Measurements from ENCODE around the gene SLC35F4.
A peak's percentile ranks its signal among the peaks of the same experiment; 100 is the strongest.
"Not testable (repeated sequence)": the region's sequence is repeated elsewhere in the genome, so short reads cannot be mapped to it uniquely, and the experiment has no call there.

SLC35F4 gene

GRCh38 chr14:57725399-57726077, 140.4 kb downstream of the SLC35F4 start:
- no peak for DNase-seq (ENCODE audit: low spot score)

GRCh38 chr14:57722141-57722540, 143.8 kb downstream of the SLC35F4 start:
- DNase-seq (ENCODE audit: low spot score): not testable (repeated sequence)

DNA sequence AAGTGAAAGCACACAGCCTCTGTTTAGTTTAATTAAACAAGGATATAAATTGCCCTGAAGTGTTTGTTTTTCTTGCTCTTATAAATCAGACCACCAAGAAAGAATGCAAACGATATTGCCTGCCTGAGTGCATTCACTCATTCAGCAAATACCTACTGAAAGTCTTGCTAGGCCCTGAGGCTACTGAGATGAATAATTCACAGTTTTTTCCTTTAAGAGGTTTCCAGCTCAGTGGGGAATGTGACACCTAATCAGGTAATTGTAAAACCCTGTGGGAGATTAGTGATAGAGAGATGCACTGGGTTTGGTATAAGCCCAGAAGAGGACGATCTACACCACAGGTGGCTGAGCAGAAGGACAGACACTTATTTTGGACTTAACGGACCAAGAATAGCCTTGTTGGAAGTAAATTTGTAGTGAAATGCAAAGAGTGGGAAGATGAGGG, 151.4 kb downstream of the SLC35F4 start:
- DNase-seq (ENCODE audit: low spot score): no peak

DNA sequence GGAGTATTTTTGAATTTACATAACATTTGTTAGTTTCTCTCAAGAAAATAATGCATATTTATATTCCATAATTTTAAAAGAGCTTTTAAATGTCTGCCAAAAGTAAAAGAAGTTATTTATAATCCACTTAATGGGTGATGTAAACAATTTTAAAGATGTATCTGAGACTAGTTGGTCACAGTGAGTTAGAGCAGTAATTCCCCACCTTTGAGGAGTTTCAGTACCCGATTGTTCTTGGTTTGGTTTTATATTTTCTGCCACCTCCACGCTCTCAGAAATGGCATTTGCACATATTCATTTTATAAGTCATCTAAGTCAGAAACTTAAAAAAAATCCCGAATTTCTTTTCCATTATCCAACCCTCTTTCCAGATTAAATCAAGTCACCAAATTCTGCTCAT, 153.2 kb downstream of the SLC35F4 start:
- no peak for DNase-seq (ENCODE audit: low spot score)

DNA sequence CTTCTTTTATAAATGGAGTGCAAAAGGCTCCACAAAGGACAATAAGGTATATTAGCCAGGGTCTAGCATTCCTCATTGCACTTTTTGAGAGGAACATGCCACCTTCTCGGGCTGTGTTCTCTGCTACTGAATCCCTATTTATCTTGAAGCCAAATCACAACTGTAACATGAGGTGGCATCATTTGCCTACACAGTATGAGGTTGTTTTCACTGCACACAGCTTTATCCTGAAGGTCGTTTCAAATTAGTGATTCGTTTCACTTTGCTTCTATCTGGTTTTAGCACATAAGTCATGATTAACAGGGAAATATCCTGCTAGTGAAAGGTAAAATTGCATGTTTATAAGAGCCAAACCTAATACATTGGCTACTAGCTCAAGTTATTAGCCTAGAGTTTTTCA, 153.8 kb downstream of the SLC35F4 start:
- no peak for DNase-seq (ENCODE audit: low spot score)

DNA sequence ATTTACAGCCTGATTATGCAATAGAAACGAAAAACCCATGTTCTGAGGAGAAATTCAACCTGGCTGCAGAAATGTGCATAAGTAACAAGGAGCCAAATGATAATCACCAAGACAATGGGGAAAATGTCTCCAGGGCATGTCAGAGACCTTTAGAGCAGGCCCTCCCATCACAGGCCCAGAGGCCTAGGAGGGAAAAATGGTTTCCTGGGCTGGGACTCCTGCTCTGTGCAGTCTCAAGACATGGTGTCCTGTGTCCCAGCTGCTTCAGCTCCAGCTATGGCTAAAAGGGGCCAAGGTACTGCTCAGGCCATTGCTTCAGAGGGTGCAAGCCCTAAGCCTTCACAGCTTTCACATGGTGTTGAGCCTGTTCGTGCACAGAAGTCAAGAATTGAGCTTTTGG, 156.0 kb downstream of the SLC35F4 start:
- DNase-seq (ENCODE audit: low spot score): no peak

DNA sequence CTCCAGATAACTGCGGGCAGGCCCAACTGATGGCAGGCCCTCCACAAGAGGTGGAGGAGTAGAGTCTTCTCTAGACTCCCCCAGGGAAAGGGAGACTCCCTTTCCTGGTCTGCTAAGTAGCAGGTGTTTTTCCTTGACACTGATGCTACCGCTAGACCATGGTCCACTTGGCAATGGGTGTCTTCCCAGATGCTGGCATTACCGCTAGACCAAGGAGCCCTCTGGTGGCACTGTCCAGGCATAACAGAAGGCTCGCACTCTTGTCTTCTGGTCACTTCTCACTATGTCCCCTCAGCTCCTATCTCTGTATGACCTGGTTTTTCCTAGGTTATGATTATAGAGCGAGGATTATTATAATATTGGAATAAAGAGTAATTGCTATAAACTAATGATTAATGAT, 156.8 kb downstream of the SLC35F4 start:
- not testable (repeated sequence) for DNase-seq (ENCODE audit: low spot score)

DNA sequence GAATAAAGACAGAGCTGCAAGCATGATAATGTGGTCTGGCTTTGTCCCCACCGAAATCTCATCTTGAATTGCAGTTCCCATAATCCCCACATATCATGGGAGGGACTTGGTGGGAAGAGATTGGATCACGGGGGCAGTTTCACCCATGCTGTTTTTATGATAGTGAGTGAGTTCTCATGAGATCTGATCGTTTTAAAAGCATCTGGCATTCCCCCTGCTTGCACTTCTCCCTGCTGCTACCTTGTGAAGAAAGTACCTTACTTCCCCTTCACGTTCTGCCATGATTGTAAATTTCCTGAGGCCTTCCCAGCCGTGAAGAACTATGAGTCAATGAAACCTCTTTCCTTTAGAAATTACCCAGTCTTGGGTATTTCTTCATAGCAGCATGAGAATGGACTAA, 158.7 kb downstream of the SLC35F4 start:
- DNase-seq (ENCODE audit: low spot score): no peak

DNA sequence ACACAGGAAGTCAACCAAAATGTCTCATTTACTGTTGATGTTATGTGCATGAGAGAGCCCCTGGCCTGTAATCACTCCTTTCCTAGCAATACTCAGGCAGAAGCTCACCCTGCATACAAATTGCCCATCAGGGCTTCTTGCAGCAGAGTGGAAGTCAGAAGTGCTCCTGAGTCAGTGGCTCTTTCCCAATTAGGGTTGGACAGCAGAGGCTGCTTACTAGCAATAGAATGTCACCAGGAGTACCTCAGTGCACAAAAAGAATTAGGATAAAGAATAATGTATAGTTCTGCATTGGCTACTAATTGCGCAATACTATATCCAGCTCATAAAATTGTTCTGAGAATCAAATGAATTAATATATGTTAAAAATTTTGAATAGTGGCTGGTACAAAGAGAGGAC, 161.1 kb downstream of the SLC35F4 start:
- no peak for DNase-seq (ENCODE audit: low spot score)

DNA sequence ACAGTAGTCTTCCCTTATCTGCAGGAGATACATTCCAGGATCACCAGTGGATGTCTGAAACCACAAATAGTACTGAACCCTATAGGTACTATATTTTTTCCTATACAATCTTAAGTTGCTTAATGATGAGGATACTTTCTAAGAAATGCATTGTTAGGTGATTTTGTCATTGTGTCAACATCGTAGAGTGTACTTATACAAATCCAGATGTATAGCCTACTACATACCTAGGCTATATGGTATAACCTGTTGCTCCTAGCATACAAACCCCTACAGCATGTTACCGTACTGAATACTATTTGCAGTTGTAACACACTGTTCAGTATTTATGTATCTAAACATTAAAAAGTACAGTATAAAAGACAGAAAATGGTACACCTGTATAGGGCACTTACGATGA, 165.9 kb downstream of the SLC35F4 start:
- DNase-seq (ENCODE audit: low spot score): no peak

DNA sequence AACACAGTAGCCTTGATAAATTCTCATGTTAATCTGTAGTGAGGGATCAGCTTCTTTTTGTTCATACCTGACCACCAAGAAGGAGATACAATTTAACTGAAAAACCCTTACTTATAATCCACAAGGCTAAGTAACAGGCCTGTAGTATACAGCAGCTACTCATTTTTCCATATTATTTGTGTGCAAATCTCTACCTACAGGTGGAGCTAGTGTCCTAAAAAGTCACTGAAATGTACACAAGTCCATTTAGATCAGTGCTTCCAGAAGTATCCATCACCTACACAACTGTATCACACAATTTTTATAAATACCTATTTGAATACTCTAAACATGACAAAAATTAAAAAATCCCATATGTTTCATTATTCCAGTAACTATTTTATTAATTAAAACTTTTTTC, 173.2 kb downstream of the SLC35F4 start:
- DNase-seq (ENCODE audit: low spot score): no peak

GRCh38 chr14:57687416-57687815, 178.5 kb downstream of the SLC35F4 start:
- DNase-seq (ENCODE audit: low spot score): no peak

- DNase-seq (ENCODE audit: low spot score): no peak
Observed at GRCh38 chr14:57686304-57686703, 179.6 kb downstream of the SLC35F4 start.

DNA sequence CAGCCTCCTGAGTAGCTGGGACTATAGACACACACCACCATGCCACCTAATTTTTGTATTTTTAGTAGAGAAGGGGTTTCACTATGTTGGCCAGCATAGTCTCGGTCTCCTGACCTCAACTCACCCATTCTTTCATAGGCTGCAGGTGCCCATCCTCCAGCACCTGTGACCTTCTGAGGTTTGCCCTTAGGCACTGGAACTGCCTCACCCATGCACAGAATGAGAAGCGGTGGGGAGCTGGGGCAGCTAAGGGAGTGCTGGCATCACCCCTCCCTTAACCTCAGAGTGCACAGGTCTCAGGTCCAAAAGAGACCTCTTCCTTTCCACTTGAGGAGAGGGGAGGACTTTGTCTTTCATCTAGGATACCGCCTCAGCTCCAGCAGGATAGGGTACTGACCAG, 194.9 kb downstream of the SLC35F4 start:
- no peak for DNase-seq (ENCODE audit: low spot score)

DNA sequence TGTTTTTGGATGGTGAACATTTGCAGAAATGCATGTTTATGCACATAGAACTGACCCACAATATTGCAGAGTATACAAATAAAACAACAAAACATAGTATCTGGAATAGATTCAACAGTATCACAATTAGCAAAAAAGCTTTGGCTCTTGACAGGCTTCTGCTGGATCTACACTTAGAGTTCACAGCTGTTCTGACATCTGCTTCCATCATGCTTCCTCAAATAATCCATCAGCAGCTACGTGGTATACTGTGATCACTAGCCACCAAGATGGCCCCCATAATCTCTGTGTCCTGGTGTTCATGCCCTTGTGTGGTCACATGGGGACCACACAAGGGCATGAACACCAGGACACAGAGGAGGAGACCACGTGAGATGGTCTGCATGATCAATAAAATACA, 205.7 kb downstream of the SLC35F4 start:
- no peak for DNase-seq (ENCODE audit: low spot score)

DNA sequence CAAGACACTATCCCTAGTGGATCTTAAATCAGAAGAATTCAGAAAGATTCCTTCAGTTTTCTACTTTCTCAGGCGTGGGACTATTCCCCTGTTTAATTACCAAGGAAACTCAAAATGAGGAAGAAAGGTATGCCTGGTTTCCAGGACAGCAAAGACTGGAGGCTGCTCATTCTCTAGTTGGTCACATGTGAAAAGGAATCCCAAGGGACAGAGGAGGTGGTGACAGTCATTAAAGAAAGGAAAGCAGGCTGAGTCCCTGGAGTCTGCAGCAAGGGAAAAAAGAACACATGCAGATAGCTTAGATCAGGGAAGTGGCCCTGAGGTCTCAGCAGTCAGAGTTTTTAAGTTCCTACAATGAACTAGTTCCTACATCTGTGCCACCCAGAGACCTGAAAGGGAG, 206.8 kb downstream of the SLC35F4 start:
- DNase-seq (ENCODE audit: low spot score): no peak

- no peak for DNase-seq (ENCODE audit: low spot score)
Observed at GRCh38 chr14:57657487-57657886, 208.4 kb downstream of the SLC35F4 start.

GRCh38 chr14:57656853-57657252, 209.0 kb downstream of the SLC35F4 start:
- DNase-seq (ENCODE audit: low spot score): no peak

- no peak for DNase-seq (ENCODE audit: low spot score)
Observed at GRCh38 chr14:57652769-57653168, 213.1 kb downstream of the SLC35F4 start.

DNA sequence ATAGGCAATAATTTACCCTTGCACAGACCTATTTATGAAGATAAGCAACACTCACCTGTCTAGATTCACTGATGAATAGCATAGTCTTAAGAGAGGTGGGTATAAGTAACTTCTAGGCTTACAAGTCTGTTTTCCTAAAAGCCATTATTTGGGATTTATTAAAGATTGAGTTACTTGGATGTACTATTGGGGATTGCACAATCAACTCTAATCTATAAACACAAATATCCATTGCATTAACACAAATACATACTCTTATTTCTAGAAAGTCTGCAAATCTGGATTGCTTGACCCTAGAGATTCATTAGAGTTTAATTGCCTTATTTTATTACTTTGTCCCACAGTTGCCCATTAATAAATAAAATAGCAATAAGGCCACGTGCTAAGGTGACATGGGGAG, 224.1 kb downstream of the SLC35F4 start:
- DNase-seq (ENCODE audit: low spot score): no peak

- DNase-seq (ENCODE audit: low spot score): no peak
Observed at GRCh38 chr14:57640036-57640435, 225.9 kb downstream of the SLC35F4 start.

GRCh38 chr14:57637901-57638300, 228.0 kb downstream of the SLC35F4 start:
- DNase-seq (ENCODE audit: low spot score): no peak

GRCh38 chr14:57634335-57634734, 231.6 kb downstream of the SLC35F4 start:
- DNase-seq (ENCODE audit: low spot score): peak; percentile 63

DNA sequence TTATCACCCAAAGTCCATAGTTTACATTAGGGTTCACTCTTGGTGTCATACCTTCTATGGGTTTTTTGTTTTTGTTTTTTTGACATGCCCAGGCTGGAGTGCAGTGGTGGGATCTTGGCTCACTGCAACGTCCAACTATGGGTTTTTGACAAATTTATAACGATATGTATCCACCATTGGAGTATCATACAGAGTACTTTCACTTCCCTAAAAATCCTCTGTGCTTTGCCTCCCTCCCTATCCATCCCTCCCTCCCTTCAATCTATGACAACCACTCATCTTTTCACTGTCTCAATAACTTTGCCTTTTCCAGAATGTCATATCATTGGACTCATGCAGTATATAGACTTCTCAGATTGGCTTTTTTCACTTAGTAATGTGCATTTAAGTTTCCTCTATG, 233.2 kb downstream of the SLC35F4 start:
- DNase-seq (ENCODE audit: low spot score): no peak

GRCh38 chr14:57617510-57617909, 248.4 kb downstream of the SLC35F4 start:
- no peak for DNase-seq (ENCODE audit: low spot score)
